HEK293T (cell line): ENCODE measurements around the gene GOPC.

ENCODE experiments used
- ELF4 ChIP-seq: fragments of 450-650 bp; IDR thresholded peaks from 2 replicates; pipeline ENCODE4 v1.6.1; 2017; ENCODE audit warnings: antibody characterized with exemption
- FOXK2 ChIP-seq: fragments of 450-650 bp; IDR thresholded peaks from 2 replicates; pipeline ENCODE4 v1.6.1; 2016; ENCODE audit warnings: mild to moderate bottlenecking
- FOXM1 ChIP-seq: fragments of 450-650 bp; IDR thresholded peaks from 2 replicates; pipeline ENCODE4 v1.6.1; 2017; ENCODE audit warnings: mild to moderate bottlenecking, borderline replicate concordance

DNA sequence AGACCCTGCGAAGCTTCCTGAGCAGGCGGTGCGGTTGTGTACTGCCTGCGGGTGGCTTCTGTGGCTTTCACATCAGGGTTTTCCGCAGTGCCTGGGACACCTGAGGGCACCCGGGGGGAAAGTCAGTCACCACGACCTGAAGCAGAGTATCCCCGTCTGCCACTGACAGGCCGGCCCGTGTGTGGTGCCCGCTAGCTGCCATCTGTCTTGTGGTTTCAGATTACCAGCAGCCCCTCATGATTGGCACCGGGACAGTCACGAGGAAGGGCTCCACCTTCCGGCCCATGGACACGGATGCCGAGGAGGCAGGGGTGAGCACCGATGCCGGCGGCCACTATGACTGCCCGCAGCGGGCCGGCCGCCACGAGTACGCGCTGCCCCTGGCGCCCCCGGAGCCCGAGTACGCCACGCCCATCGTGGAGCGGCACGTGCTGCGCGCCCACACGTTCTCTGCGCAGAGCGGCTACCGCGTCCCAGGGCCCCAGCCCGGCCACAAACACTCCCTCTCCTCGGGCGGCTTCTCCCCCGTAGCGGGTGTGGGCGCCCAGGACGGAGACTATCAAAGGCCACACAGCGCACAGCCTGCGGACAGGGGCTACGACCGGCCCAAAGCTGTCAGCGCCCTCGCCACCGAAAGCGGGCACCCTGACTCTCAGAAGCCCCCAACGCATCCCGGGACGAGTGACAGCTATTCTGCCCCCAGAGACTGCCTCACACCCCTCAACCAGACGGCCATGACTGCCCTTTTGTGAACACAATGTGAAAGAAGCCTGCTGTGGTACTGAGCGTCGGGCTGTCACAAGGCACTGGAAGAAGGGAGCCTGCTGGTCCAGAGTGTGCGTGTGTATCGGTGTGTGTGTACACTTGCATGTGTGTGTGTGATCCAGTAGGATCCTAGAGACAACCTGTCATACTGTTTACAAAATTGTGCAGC, 54.4 kb downstream of the GOPC start:
- TF ChIP-seq FOXM1 (no peak), FOXK2 (no peak), ELF4 (no peak)
